Upper lobe of left lung (tissue), 6 donors: ENCODE results near the gene DGKA. TPM values are rescaled to one million over a fixed set of nuclear protein-coding genes. Genes with fewer than 3 reads are reported as not detected.
A peak's percentile ranks its signal among the peaks of the same experiment; 100 is the strongest.

Experiments used
- ATAC-seq, 2 donors: fragments of 200-7000 bp; cut with Tn5 transposase; one replicate each; pipeline ENCODE4 v1.9.1; 2022; ENCODE audit warnings: mild to moderate bottlenecking in 2 of 2, moderate library complexity in 2 of 2; ENCODE audit not compliant: low FRiP score in 2 of 2
- DNase-seq, 2 donors: peaks; one replicate each; pipeline ENCODE4 v3.0.0-alpha.2; 2019 to 2020
- H3K27ac ChIP-seq, 4 donors: fragments of 200-600 bp; sonication (generic); one replicate each; pipeline ENCODE4 v1.5.1; 2016 to 2019
- H3K27me3 ChIP-seq, 4 donors: fragments of 200-600 bp; sonication (generic); one replicate each; pipeline ENCODE4 v1.5.1; 2017 to 2019
- H3K36me3 ChIP-seq, 4 donors: fragments of 200-600 bp; sonication (generic); one replicate each; pipeline ENCODE4 v1.5.1; 2016 to 2019
- H3K4me1 ChIP-seq, 4 donors: fragments of 200-600 bp; sonication (generic); one replicate each; pipeline ENCODE4 v1.5.1; 2018 to 2019
- H3K4me3 ChIP-seq, 4 donors: fragments of 200-600 bp; sonication (generic); one replicate each; pipeline ENCODE4 v1.5.1; 2017 to 2019; ENCODE audit warnings: mild to moderate bottlenecking in 2 of 4, moderate library complexity in 1 of 4
- H3K9me3 ChIP-seq, 4 donors: fragments of 200-600 bp; sonication (generic); one replicate each; pipeline ENCODE4 v1.5.1; 2018 to 2019
- EP300 ChIP-seq, 4 donors: sonication (generic); formaldehyde crosslinking; IDR thresholded peaks; one replicate each; pipeline ENCODE4 v1.5.1; 2017; ENCODE audit warnings: antibody characterized with exemption in 4 of 4, control low read depth in 2 of 4
- POLR2A ChIP-seq, 4 donors: fragments of 450-650 bp; IDR thresholded peaks; one replicate each; pipeline ENCODE4 v1.5.1; 2016 to 2017; ENCODE audit warnings: antibody characterized with exemption in 4 of 4, mild to moderate bottlenecking in 2 of 4
- POLR2AphosphoS5 ChIP-seq, 2 donors: sonication (generic); formaldehyde crosslinking; IDR thresholded peaks; one replicate each; pipeline ENCODE4 v1.5.1; 2017; ENCODE audit warnings: antibody characterized with exemption in 2 of 2
- WGBS, 2 donors: methylation state at CpG; one replicate each; pipeline ENCODE4 v1.1.5; 2017 to 2018; 5-methylcytosine and 5-hydroxymethylcytosine counted together
- total RNA-seq, 6 donors: library from RNA; depleted of rRNA in 4 of 6; stranded (reverse); fragments of >200 nt in 4 of 6; gene quantifications; one replicate each; pipeline versions ENCODE4 v1.1.0 to v1.2.1, GENCODE V29; 2016 to 2021
- TF ChIP-seq, protein P1 (sequence below), 6 experiments: fragments of 450-650 bp in 4 of 6; fragments of 200-600 bp in 2 of 6; sonication (generic) in 2 of 6; IDR thresholded peaks; one replicate each; pipeline ENCODE4 v1.5.1; 2016 to 2019; ENCODE audit warnings: antibody characterized with exemption in 6 of 6
- donor health status: DM: no; HTN: no; CAD: no; lungs with moderate emphysema.
- donor health status: DM: no; HTN: yes; CAD: no; lungs with severe emphysema.

The DGKA gene
- total RNA-seq, 6 donors from 2014 or later = 16.7 to 251 (median 37.3) TPM

DNA sequence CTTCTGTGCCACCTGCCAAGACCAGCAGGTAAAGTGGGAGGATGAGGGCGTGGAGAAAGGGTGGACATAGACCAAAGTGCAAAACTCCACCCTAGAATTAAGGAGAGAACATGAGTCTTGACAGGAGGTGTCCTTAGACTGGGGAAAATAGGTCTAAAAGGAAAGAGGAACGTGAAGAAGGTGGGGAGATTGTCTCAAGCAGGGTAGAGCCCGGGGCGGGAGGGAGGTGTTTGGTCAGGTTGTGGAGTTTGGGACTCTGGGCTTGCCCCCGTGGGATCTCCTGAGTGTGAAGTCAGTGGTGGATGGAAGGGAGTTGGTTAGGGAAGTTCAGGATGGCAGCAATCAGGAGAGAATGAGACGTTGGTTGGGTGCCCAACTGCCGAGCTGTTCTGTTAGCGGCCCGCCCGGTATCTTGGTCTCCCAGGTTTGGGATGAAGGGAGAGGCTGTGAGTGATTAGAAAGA lies 386 bp downstream of the DGKA start:
- WGBS, 2 donors = 3 to 16% methylated on average over 10 of the region's 10 CpGs

DNA sequence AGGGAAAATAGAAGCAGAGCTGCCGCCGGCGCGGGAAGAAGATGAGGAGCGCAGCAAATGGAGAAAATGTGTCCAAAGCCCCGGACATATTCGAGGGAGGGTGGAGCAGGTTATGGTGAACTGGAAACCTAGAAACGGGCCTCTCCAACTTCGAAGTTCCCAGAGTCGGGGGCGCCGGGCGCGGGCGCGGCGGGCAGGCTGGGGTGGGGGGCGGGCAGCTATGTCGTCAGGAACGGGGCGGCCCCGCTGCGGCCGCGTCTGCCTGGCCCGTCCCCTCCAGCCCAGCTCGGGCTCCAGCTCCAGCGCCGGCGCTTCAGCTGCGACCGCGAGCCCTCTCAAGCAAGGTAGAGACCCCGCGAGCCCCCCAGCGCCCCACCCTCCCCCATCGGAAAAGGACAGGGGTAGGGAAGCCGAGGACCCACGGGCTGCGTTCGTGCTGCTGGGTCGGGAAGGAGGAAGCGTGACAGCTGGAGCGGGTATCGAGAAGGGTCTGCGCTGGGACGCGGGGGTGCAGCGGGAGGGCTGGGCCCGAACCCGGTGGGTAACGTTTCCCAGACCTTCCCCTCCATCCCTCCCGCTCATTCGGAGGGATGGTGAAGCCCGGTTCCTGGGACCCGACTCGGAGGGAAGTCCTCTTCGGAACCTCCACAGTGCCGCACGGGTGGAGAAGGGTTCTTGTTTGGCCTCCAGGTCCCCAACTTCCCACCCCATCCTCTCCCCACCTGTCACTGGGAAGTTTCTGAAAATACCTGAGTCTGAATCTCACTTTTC lies 1.0 kb downstream of the DGKA start:
- DNase-seq (peak; percentile 80 to 93), ATAC-seq (peak in 1 of 2 donors; percentile 70)
- Histone ChIP-seq H3K4me3 (peak overlapping the region; percentile 53 to 83 (median 72)), H3K27ac (peak overlapping the region; percentile 81 to 88 (median 86)), H3K9me3 (no peaks in the 10 kb centered on the region), H3K36me3 (no peaks in the 10 kb centered on the region), H3K4me1 (peaks cover 32 to 61% (median 43%) of the 10 kb centered on the region in 4 donors), H3K27me3 (no peaks in the 10 kb centered on the region)
- TF ChIP-seq POLR2A (IDR thresholded peaks at IDR 0.05) = peak in 1 of 4 donors; percentile 21
- no peak for TF ChIP-seq EP300 (IDR thresholded peaks at IDR 0.05)
- peak in 1 of 2 donors; percentile 10 for TF ChIP-seq POLR2AphosphoS5 (IDR thresholded peaks at IDR 0.05)
- TF ChIP-seq, protein P1, sequence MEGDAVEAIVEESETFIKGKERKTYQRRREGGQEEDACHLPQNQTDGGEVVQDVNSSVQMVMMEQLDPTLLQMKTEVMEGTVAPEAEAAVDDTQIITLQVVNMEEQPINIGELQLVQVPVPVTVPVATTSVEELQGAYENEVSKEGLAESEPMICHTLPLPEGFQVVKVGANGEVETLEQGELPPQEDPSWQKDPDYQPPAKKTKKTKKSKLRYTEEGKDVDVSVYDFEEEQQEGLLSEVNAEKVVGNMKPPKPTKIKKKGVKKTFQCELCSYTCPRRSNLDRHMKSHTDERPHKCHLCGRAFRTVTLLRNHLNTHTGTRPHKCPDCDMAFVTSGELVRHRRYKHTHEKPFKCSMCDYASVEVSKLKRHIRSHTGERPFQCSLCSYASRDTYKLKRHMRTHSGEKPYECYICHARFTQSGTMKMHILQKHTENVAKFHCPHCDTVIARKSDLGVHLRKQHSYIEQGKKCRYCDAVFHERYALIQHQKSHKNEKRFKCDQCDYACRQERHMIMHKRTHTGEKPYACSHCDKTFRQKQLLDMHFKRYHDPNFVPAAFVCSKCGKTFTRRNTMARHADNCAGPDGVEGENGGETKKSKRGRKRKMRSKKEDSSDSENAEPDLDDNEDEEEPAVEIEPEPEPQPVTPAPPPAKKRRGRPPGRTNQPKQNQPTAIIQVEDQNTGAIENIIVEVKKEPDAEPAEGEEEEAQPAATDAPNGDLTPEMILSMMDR (IDR thresholded peaks at IDR 0.05) = no peak
- WGBS, 2 donors = 0 to 2% methylated on average over 19 to 45 of the region's 60 CpGs

More for the DNA sequence above, 386 bp downstream of the DGKA start:
- TF ChIP-seq POLR2AphosphoS5 (IDR thresholded peaks at IDR 0.05) = no peak
- no peak for TF ChIP-seq POLR2A (IDR thresholded peaks at IDR 0.05)
- TF ChIP-seq EP300 (IDR thresholded peaks at IDR 0.05) = no peak
- Histone ChIP-seq H3K9me3 (no peaks in the 10 kb centered on the region), H3K27ac (peak overlapping the region; percentile 81 to 88 (median 86)), H3K36me3 (no peaks in the 10 kb centered on the region), H3K4me3 (peak overlapping the region; percentile 53 to 83 (median 72)), H3K27me3 (no peaks in the 10 kb centered on the region), H3K4me1 (peaks cover 35 to 64% (median 44%) of the 10 kb centered on the region in 4 donors)
- ATAC-seq (no peak), DNase-seq (no peak)

DNA sequence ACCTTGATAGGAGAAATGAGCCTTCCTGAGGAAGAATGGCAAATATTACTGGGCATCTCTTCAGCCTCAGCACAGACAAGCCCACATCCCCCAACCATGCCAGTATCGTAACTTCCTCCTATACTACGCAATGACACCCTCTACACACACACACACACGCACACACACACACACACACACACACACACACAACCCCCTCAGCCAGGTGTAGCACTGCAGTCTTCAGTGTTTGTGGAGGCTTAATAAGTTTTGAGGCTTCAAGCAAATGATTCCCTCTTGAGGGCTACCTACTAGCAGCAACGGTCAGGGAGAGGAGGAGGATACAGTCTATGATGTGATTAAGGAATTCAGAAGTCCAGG lies 1.6 kb downstream of the DGKA start:
- Histone ChIP-seq H3K36me3 (peaks cover 0 to 4% (median 0%) of the 10 kb centered on the region in 4 donors), H3K27ac (peak overlapping the region in 3 of 4 donors; percentile 85 to 88 (median 87)), H3K4me3 (peak overlapping the region; percentile 53 to 83 (median 72)), H3K9me3 (no peaks in the 10 kb centered on the region), H3K4me1 (peaks cover 32 to 61% (median 43%) of the 10 kb centered on the region in 4 donors), H3K27me3 (no peaks in the 10 kb centered on the region)
- peak; percentile 37 to 39 for ATAC-seq
- DNase-seq = peak in 1 of 2 donors; percentile 43
- 6 to 9% methylated on average over 4 of the region's 4 CpGs for WGBS, 2 donors
- TF ChIP-seq POLR2AphosphoS5 (IDR thresholded peaks at IDR 0.05) = no peak
- TF ChIP-seq EP300 (IDR thresholded peaks at IDR 0.05) = no peak
- TF ChIP-seq POLR2A (IDR thresholded peaks at IDR 0.05) = peak in 1 of 4 donors; percentile 3
- TF ChIP-seq, protein P1 (IDR thresholded peaks at IDR 0.05) = no peak

DNA sequence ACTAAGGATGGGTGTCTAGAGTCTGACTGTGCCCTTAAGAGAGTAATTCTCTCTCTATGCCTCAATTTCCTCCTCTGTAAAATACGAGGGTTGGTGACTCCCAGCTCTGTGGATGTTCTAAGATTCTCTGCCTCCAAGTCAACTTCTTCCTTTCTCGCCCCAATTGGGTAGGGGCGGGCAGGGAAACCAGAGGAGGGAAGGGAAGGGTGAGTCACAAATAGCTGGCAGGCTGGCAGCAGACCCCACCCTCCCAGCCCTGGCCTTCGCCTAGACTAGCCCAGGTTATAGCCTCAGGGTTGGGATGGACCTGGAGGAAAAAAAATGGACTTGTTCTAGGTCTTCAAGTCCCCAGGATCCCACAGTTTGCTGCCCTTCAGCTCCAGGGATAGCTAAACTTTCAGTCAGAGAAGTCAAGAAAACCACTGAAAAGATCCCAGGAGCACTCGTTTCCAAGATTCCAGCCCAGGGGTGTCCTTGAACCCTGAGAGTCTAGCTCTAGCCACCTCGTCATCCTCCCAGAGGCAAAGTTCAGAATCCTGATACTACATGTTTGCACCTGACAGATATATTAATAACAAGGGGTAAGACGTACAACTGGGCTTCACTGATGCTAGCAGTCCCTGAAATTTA lies 2.3 kb downstream of the DGKA start:
- Histone ChIP-seq H3K4me1 (peaks cover 29 to 57% (median 40%) of the 10 kb centered on the region in 4 donors), H3K27ac (peak overlapping the region in 1 of 4 donors; percentile 88), H3K27me3 (no peaks in the 10 kb centered on the region), H3K36me3 (peaks cover 0 to 9% (median 0%) of the 10 kb centered on the region in 4 donors), H3K9me3 (no peaks in the 10 kb centered on the region), H3K4me3 (peak overlapping the region in 1 of 4 donors; percentile 83)
- DNase-seq (peak in 1 of 2 donors; percentile 31), ATAC-seq (no peak)
- 67 to 81% methylated on average over 7 of the region's 7 CpGs for WGBS, 2 donors
- TF ChIP-seq POLR2A (IDR thresholded peaks at IDR 0.05) (no peak), EP300 (IDR thresholded peaks at IDR 0.05) (no peak), POLR2AphosphoS5 (IDR thresholded peaks at IDR 0.05) (no peak)
- TF ChIP-seq, protein P1 (IDR thresholded peaks at IDR 0.05) = no peak
